ENCODE data around the gene PCED1B. TPM values are rescaled to one million over a fixed set of nuclear protein-coding genes. Genes with fewer than 3 reads are reported as not detected.

The PCED1B gene
- total RNA-seq, 5 donors from 2014 or later (not counting 1 experiment from before 2014, with no cell fraction given): 53.7 to 159 (median 119) TPM

GRCh38 chr12:47282206-47282605 lies 202.8 kb downstream of the PCED1B start:
- CTCF ChIA-PET: no interaction called here
- POLR2A ChIA-PET: interaction anchor here (0.5 to 1.3 kb wide), 3 partner anchors 74 to 104 kb away, joined by 3 to 7 read pairs (median 3); no protein-coding TSS in a partner anchor
- Mint-ChIP-seq H3K36me3 (no peaks in the 10 kb centered on the region), H3K9me3 (no peaks in the 10 kb centered on the region), H3K27ac (peak overlapping the region in 1 of 2 donors; percentile 79), H3K27me3 (no peaks in the 10 kb centered on the region), H3K4me1 (peaks cover 42 to 56% (median 44%) of the 10 kb centered on the region in 3 donors), H3K4me3 (peak overlapping the region in 1 of 3 donors; percentile 52)
- Histone ChIP-seq H3K4me1 (ENCODE audit: control insufficient read depth in 1 of 2, extremely low read depth in 1 of 2, insufficient read depth in 2 of 2, low read length in 2 of 2) (peaks cover 16% of the 10 kb centered on the region in 2 experiments), H3K36me3 (ENCODE audit: control insufficient read depth in 2 of 2, extremely low read depth in 1 of 2, insufficient read depth in 1 of 2, low read length in 1 of 2) (no peaks in the 10 kb centered on the region), H3K9me3 (no peaks in the 10 kb centered on the region), H3K27ac (ENCODE audit: low read length) (no peak overlapping the region), H3K27me3 (replicated peaks in 1 of 2; ENCODE audit: control insufficient read depth in 2 of 2, extremely low read depth in 1 of 2, insufficient read depth in 2 of 2, low read length in 1 of 2) (no peaks in the 10 kb centered on the region), H3K4me3 (ENCODE audit: control insufficient read depth in 1 of 2, extremely low read depth in 1 of 2, low read length in 1 of 2) (no peak overlapping the region)
- DNase-seq: no peak
- 100% methylated on average over 2 of the region's 4 CpGs for WGBS (ENCODE audit: insufficient coverage)
- ATAC-seq (replicated peaks in 1 of 4): no peak

Other genes starting within 250 kb of the PCED1B start
- 10 to 100 TPM in 3 of 5 donors, 1 to 10 TPM in 2; 9.6 to 15.4 (median 14.2) TPM for gene AMIGO2, start 338 bp downstream of the PCED1B start, total RNA-seq

All from T-cell (primary cell).